Stomach (tissue), 4 donors: ENCODE results near the gene OR51D1.

Experiments used
- EP300 ChIP-seq: sonication (generic); formaldehyde crosslinking; IDR thresholded peaks from one replicate; pipeline ENCODE4 v1.6.1; 2017; ENCODE audit warnings: antibody characterized with exemption
- POLR2AphosphoS5 ChIP-seq, 3 donors: sonication (generic); formaldehyde crosslinking; IDR thresholded peaks; one replicate each; pipeline ENCODE4 v1.6.1; 2016; ENCODE audit warnings: antibody characterized with exemption in 3 of 3
- TF ChIP-seq, protein P1 (sequence below), 7 experiments: fragments of 450-650 bp in 4 of 7; fragments of 200-600 bp in 3 of 7; sonication (generic) in 3 of 7; IDR thresholded peaks; one replicate each; pipeline ENCODE4 v1.5.1; 2016 to 2019; ENCODE audit warnings: antibody characterized with exemption in 7 of 7, control low read depth in 2 of 7, mild to moderate bottlenecking in 1 of 7

DNA sequence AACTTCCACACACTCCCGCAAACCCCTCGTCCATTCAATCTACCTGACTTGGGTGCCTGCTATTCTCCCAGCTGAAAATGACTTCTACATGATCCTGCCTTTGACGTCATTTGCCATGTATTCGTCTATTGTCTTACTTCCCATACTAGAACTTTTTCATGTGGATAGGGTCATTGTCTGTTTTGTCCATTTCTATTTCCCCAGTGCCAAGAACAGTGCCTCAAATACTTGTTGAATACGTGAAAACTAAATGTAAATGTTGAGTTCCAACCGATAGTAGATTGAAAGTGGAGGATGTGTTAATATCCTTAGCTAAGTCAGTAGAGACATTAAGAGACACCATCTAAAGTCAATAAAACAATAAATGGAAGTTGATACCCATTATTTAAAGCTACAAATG, 30.2 kb upstream of the OR51D1 start:
- no peak for TF ChIP-seq EP300
- TF ChIP-seq, protein P1, sequence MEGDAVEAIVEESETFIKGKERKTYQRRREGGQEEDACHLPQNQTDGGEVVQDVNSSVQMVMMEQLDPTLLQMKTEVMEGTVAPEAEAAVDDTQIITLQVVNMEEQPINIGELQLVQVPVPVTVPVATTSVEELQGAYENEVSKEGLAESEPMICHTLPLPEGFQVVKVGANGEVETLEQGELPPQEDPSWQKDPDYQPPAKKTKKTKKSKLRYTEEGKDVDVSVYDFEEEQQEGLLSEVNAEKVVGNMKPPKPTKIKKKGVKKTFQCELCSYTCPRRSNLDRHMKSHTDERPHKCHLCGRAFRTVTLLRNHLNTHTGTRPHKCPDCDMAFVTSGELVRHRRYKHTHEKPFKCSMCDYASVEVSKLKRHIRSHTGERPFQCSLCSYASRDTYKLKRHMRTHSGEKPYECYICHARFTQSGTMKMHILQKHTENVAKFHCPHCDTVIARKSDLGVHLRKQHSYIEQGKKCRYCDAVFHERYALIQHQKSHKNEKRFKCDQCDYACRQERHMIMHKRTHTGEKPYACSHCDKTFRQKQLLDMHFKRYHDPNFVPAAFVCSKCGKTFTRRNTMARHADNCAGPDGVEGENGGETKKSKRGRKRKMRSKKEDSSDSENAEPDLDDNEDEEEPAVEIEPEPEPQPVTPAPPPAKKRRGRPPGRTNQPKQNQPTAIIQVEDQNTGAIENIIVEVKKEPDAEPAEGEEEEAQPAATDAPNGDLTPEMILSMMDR (IDR thresholded peaks at IDR 0.05): no peak
- TF ChIP-seq POLR2AphosphoS5 (IDR thresholded peaks at IDR 0.05): no peak
